Endothelial cell of umbilical vein (primary cell): Measurements from ENCODE around the gene CCDC74B. TPM values are rescaled to one million over a fixed set of nuclear protein-coding genes. Genes with fewer than 3 reads are reported as not detected.
"Not testable (repeated sequence)": the region's sequence is repeated elsewhere in the genome, so short reads cannot be mapped to it uniquely, and the experiment has no call there.

Experiments
- BruUV-seq: library from RNA; stranded (reverse); fragments of 400-500 nt; replicated peaks from 2 replicates; lab custom pipeline; 2021; lab: Mats Ljungman, UMichigan
- CTCF ChIA-PET: fragments of 300-600, 350-600 bp; sonication (Branson Sonifier 250); formaldehyde crosslinking; loops from one replicate; lab custom pipeline; 2021; ENCODE audit warnings: antibody characterized with exemption, inconsistent platforms; lab: Charles Lee
- POLR2A ChIA-PET: fragments of 300-600, 350-600 bp; sonication (Branson Sonifier 250); formaldehyde crosslinking; loops from one replicate; lab custom pipeline; 2021; ENCODE audit warnings: antibody characterized with exemption, inconsistent platforms; lab: Charles Lee
- DNase-seq: peaks from one replicate; pipeline ENCODE4 v3.0.0-alpha.2; 2011; ENCODE audit warnings: low read depth, low spot score
- FAIRE-seq: peaks from 2 replicates; lab custom pipeline; 2011; peaks lifted over from hg19 to GRCh38; lab: Jason Lieb, UNC
- H2AFZ ChIP-seq: 2 replicates; pipeline ENCODE4 v1.6.0; 2012; ENCODE audit warnings: low read depth, low read length, control low read depth, inconsistent platforms
- H3K27ac ChIP-seq: 2 replicates; pipeline ENCODE4 v1.5.1; 2011; ENCODE audit warnings: low read depth, mild to moderate bottlenecking, control low read depth, low read length, moderate library complexity; ENCODE audit not compliant: insufficient read depth
- H3K27me3 ChIP-seq, 2 experiments: 2 replicates each; pipeline versions ENCODE4 v1.6.0 to v1.6.1; 2011; ENCODE audit warnings: low read length in 2 of 2, mixed read lengths in 1 of 2; ENCODE audit not compliant: control insufficient read depth in 2 of 2, insufficient read depth in 2 of 2
- H3K36me3 ChIP-seq, 2 experiments: 2 replicates in 1 of 2; 3 replicates in 1 of 2; pipeline ENCODE4 v1.5.1; 2011; ENCODE audit warnings: low read length in 2 of 2, mild to moderate bottlenecking in 1 of 2, moderate library complexity in 1 of 2; ENCODE audit not compliant: control insufficient read depth in 2 of 2, insufficient read depth in 2 of 2; ENCODE audit errors: extremely low read depth in 1 of 2
- H3K4me1 ChIP-seq: 3 replicates; pipeline ENCODE4 v1.5.1; 2011; ENCODE audit warnings: mild to moderate bottlenecking, low read length; ENCODE audit not compliant: control insufficient read depth, insufficient read depth; ENCODE audit errors: extremely low read depth
- H3K4me2 ChIP-seq: 2 replicates; pipeline ENCODE4 v1.6.1; 2011; ENCODE audit warnings: low read length, control low read depth, mixed read lengths; ENCODE audit not compliant: insufficient read depth
- H3K4me3 ChIP-seq, 3 experiments: fragments of 200-600 bp in 1 of 3; sonication (generic), shearing (Covaris generic) in 1 of 3; replicated peaks in 1 of 3; 2 replicates each; pipeline ENCODE4 v1.5.1; 2011 to 2016; ENCODE audit warnings: control low read depth in 3 of 3, low read length in 3 of 3, mild to moderate bottlenecking in 2 of 3, inconsistent platforms in 1 of 3, low read depth in 1 of 3, moderate library complexity in 1 of 3; ENCODE audit not compliant: insufficient read depth in 1 of 3
- H3K79me2 ChIP-seq: 2 replicates; pipeline ENCODE4 v1.6.0; 2012; ENCODE audit warnings: low read length, inconsistent platforms; ENCODE audit not compliant: control insufficient read depth, insufficient read depth
- H3K9ac ChIP-seq: replicated peaks from 2 replicates; pipeline ENCODE3; 2011; ENCODE audit warnings: low read length, control low read depth; ENCODE audit not compliant: insufficient read depth; ENCODE audit errors: extremely low read depth
- H3K9me1 ChIP-seq: replicated peaks from 3 replicates; pipeline ENCODE4 v1.6.0; 2011; ENCODE audit warnings: mild to moderate bottlenecking, low read length; ENCODE audit not compliant: control insufficient read depth, insufficient read depth; ENCODE audit errors: extremely low read depth
- H3K9me3 ChIP-seq: replicated peaks from 2 replicates; pipeline ENCODE4 v1.5.1; 2012; ENCODE audit warnings: low read length, inconsistent platforms; ENCODE audit not compliant: control insufficient read depth, insufficient read depth
- H4K20me1 ChIP-seq: replicated peaks from 2 replicates; pipeline ENCODE3; 2011; ENCODE audit warnings: mild to moderate bottlenecking, low read length; ENCODE audit not compliant: control insufficient read depth, insufficient read depth; ENCODE audit errors: extremely low read depth
- GATA2 ChIP-seq: IDR thresholded peaks from 2 replicates; pipeline ENCODE4 v1.7.0; 2011; ENCODE audit warnings: low read depth, mild to moderate bottlenecking, moderate library complexity, mixed read lengths, low read length; ENCODE audit not compliant: insufficient read length, insufficient read depth
- JUN ChIP-seq: IDR thresholded peaks from 2 replicates; pipeline ENCODE4 v1.6.1; 2011; ENCODE audit warnings: borderline replicate concordance, low read depth; ENCODE audit not compliant: insufficient read length, insufficient read depth
- MAX ChIP-seq: IDR thresholded peaks from 2 replicates; pipeline ENCODE4 v1.6.1; 2011; ENCODE audit not compliant: insufficient read depth, insufficient read length
- MYC ChIP-seq: IDR thresholded peaks from one replicate; pipeline ENCODE4 v1.6.1; 2011; ENCODE audit warnings: mild to moderate bottlenecking, low read depth, low read length
- POLR2A ChIP-seq: IDR thresholded peaks from 2 replicates; pipeline ENCODE4 v1.6.1; 2012; ENCODE audit warnings: low read depth, mild to moderate bottlenecking, control low read depth, low read length
- POLR2AphosphoS5 ChIP-seq: IDR thresholded peaks from 2 replicates; pipeline ENCODE4 v1.6.1; 2012; ENCODE audit warnings: low read depth, mild to moderate bottlenecking, control low read depth, low read length, moderate library complexity; ENCODE audit not compliant: insufficient read depth
- dilution Hi-C: fragments of 300-500 bp; cut with MboI; formaldehyde crosslinking; loops from one replicate; pipeline ENCODE4 v1.15.0; 2019; ENCODE audit warnings: low sequenced_read_pairs; ENCODE audit not compliant: extremely low pct_ligation_motif_present
- intact Hi-C: fragments of 100-400 bp; cut with micrococcal nuclease; formaldehyde crosslinking; loops from one replicate; pipeline ENCODE4 v1.10.0; 2022
- polyA plus RNA-seq, 4 experiments: library from polyadenylated mRNA; depleted of rRNA in 3 of 4; stranded (reverse) in 3 of 4; unstranded in 1 of 4; fragments of >200 nt; gene quantifications; 2 replicates each; pipeline versions ENCODE4 v1.2.1 to v1.2.3, GENCODE V29; 2011 to 2012; ENCODE audit warnings: missing spikeins in 1 of 4
- total RNA-seq: library from RNA; stranded (reverse); gene quantifications from 2 replicates; pipeline ENCODE4 v1.2.3, GENCODE V29; 2021

The CCDC74B gene
- total and polyA plus RNA-seq, 2 donors (not counting 3 experiments of a cell fraction or from before 2014, with no cell fraction given): 4.6 to 4.8 TPM

GRCh38 chr2:130135692-130136541, 9.0 kb downstream of the CCDC74B start:
- ChIA-PET CTCF (no interaction called here), POLR2A (no interaction called here)
- Histone ChIP-seq H3K27ac (no peak overlapping the region), H3K4me1 (no peaks in the 10 kb centered on the region), H2AFZ (no peak overlapping the region), H3K36me3 (no peaks in the 10 kb centered on the region), H3K9me1 (no peaks in the 10 kb centered on the region), H3K4me2 (no peak overlapping the region), H3K27me3 (no peaks in the 10 kb centered on the region), H3K9me3 (no peaks in the 10 kb centered on the region), H3K79me2 (no peaks in the 10 kb centered on the region), H3K4me3 (no peak overlapping the region), H3K9ac (no peak overlapping the region), H4K20me1 (no peaks in the 10 kb centered on the region)
- DNase-seq (no peak), FAIRE-seq (no peak)
- intact Hi-C loops: no loop called here
- no TSS peak for BruUV-seq
- dilution Hi-C loops: no loop called here
- TF ChIP-seq JUN (no peak), POLR2AphosphoS5 (no peak), MAX (no peak), GATA2 (no peak), POLR2A (no peak), MYC (no peak)

- H3K9ac ChIP-seq, H4K20me1 ChIP-seq, H3K4me1 ChIP-seq, H3K79me2 ChIP-seq, H3K9me3 ChIP-seq, H3K4me2 ChIP-seq, H3K27ac ChIP-seq, FAIRE-seq, BruUV-seq, dilution Hi-C loops, H3K9me1 ChIP-seq, H3K27me3 ChIP-seq, H3K36me3 ChIP-seq, H2AFZ ChIP-seq, POLR2A ChIA-PET, DNase-seq, H3K4me3 ChIP-seq, CTCF ChIA-PET, intact Hi-C loops: not testable (repeated sequence)
These were observed 15.6 kb downstream of the CCDC74B start, which contains the start of gene POTEF for GRCh38 chr2:130129120-130129829. TSS of gene POTEF (minus strand) at chr2:130129222. CDS start at chr2:130120515, 8,707 bp downstream.

- H3K4me1 ChIP-seq, H3K4me3 ChIP-seq, dilution Hi-C loops, H3K4me2 ChIP-seq, H3K9me1 ChIP-seq, DNase-seq, H2AFZ ChIP-seq, POLR2A ChIA-PET, BruUV-seq, H4K20me1 ChIP-seq, H3K9me3 ChIP-seq, intact Hi-C loops, H3K79me2 ChIP-seq, FAIRE-seq, H3K27me3 ChIP-seq, H3K9ac ChIP-seq, H3K36me3 ChIP-seq, H3K27ac ChIP-seq, CTCF ChIA-PET: not testable (repeated sequence)
These were observed 16.4 kb downstream of the CCDC74B start for GRCh38 chr2:130128464-130128863.
